Measurements from ENCODE around the gene AK2. TPM values are rescaled to one million over a fixed set of nuclear protein-coding genes. Genes with fewer than 3 reads are reported as not detected.

Gene AK2
- total and polyA plus RNA-seq, 2 donors (not counting 1 experiment from before 2014, with no cell fraction given) = 66.8 to 109 TPM

GRCh38 chr1:33078030-33078591 is 41.4 kb upstream of the AK2 start:
- H3K27me3 Mint-ChIP-seq = peaks cover 7% of the 10 kb centered on the region
- intact Hi-C loops (cut with micrococcal nuclease) = no loop called here

More at GRCh38 chr1:33078030-33078591, 41.4 kb upstream of the AK2 start:
- ChIA-PET POLR2A (no interaction called here), CTCF (interaction anchor here (0.7 to 1.0 kb wide), 2 partner anchors 8 to 203 kb away, joined by 3 read pairs; no protein-coding TSS in a partner anchor)
- Histone ChIP-seq H3K79me2 (ENCODE audit: control insufficient read depth, insufficient read depth, low read length) (no peaks in the 10 kb centered on the region), H3K9me3 (ENCODE audit: control extremely low read depth in 1 of 3, control insufficient read depth in 2 of 3, insufficient read depth in 1 of 3, low read length in 2 of 3) (no peaks in the 10 kb centered on the region), H3K27me3 (replicated peaks in 1 of 4; ENCODE audit: control extremely low read depth in 1 of 4, control insufficient read depth in 3 of 4, insufficient read depth in 4 of 4, low read length in 3 of 4) (peaks cover 0 to 12% (median 4%) of the 10 kb centered on the region in 4 experiments), H3K4me2 (replicated peaks; ENCODE audit: low read depth, low read length, poor library complexity, severe bottlenecking) (no peak overlapping the region), H3K9ac (ENCODE audit: low read length) (no peak overlapping the region), H3K4me1 (ENCODE audit: control insufficient read depth in 2 of 2, insufficient read depth in 2 of 2, low read length in 2 of 2) (peaks cover 14 to 19% of the 10 kb centered on the region in 2 donors), H3K36me3 (replicated peaks in 1 of 2; ENCODE audit: control extremely low read depth in 1 of 2, control insufficient read depth in 1 of 2, extremely low read depth in 1 of 2, insufficient read depth in 2 of 2, low read length in 1 of 2) (no peaks in the 10 kb centered on the region), H3K27ac (ENCODE audit: low read length in 2 of 2) (no peak overlapping the region), H4K20me1 (ENCODE audit: control insufficient read depth, insufficient read depth, low read length, poor library complexity, severe bottlenecking) (no peaks in the 10 kb centered on the region), H3K4me3 (ENCODE audit: control extremely low read depth in 1 of 5, extremely low read depth in 1 of 5, insufficient read depth in 1 of 5, low read depth in 2 of 5, low read length in 4 of 5) (no peak overlapping the region), H2AFZ (ENCODE audit: insufficient read depth, low read depth, low read length, poor library complexity, severe bottlenecking) (no peak overlapping the region)
- ATAC-seq (ENCODE audit: low read depth) = no peak
- no peak for TF ChIP-seq EZH2 (IDR thresholded peaks at IDR 0.05; ENCODE audit: borderline replicate concordance, insufficient read depth, low read depth, low read length, poor library complexity, severe bottlenecking)
- TF ChIP-seq, protein P1, sequence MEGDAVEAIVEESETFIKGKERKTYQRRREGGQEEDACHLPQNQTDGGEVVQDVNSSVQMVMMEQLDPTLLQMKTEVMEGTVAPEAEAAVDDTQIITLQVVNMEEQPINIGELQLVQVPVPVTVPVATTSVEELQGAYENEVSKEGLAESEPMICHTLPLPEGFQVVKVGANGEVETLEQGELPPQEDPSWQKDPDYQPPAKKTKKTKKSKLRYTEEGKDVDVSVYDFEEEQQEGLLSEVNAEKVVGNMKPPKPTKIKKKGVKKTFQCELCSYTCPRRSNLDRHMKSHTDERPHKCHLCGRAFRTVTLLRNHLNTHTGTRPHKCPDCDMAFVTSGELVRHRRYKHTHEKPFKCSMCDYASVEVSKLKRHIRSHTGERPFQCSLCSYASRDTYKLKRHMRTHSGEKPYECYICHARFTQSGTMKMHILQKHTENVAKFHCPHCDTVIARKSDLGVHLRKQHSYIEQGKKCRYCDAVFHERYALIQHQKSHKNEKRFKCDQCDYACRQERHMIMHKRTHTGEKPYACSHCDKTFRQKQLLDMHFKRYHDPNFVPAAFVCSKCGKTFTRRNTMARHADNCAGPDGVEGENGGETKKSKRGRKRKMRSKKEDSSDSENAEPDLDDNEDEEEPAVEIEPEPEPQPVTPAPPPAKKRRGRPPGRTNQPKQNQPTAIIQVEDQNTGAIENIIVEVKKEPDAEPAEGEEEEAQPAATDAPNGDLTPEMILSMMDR (IDR thresholded peaks at IDR 0.05) = no peak
- no peak for DNase-seq
- no peaks in the 10 kb centered on the region for H3K9me3 Mint-ChIP-seq (ENCODE audit: insufficient read depth)
- no peak overlapping the region for H3K27ac Mint-ChIP-seq
- peaks cover 19% of the 10 kb centered on the region for H3K4me1 Mint-ChIP-seq
- H3K4me3 Mint-ChIP-seq = no peak overlapping the region
- no CpG with 5 or more reads among the region's 1 CpG for WGBS (ENCODE audit: insufficient coverage)
